Gastrocnemius medialis (tissue), 4 donors: ENCODE data around the gene BAIAP2L2. TPM values are rescaled to one million over a fixed set of nuclear protein-coding genes. Genes with fewer than 3 reads are reported as not detected.

Experiments
- ATAC-seq, 2 donors: fragments of 150-250 bp; one replicate each; pipeline ENCODE4 v1.9.1; 2016
- DNase-seq, 2 donors: peaks; one replicate each; pipeline ENCODE4 v3.0.0-alpha.2; 2019
- H3K27ac ChIP-seq, 4 donors: fragments of 200-600 bp; sonication (generic); 1 replicate in 1 of 4; 2 replicates in 3 of 4; pipeline ENCODE4 v1.5.1; 2016 to 2018; ENCODE audit warnings: mild to moderate bottlenecking in 2 of 4, moderate library complexity in 1 of 4
- H3K27me3 ChIP-seq, 3 donors: fragments of 200-600 bp; sonication (generic) in 2 of 3; 1 replicate in 1 of 3; 2 replicates in 2 of 3; pipeline versions ENCODE4 v1.5.1 to v1.6.0; 2016 to 2019; ENCODE audit warnings: mild to moderate bottlenecking in 1 of 3, moderate library complexity in 1 of 3
- H3K36me3 ChIP-seq, 2 donors: fragments of 200-600 bp; sonication (generic) in 1 of 2; one replicate each; pipeline ENCODE4 v1.5.1; 2017 to 2018
- H3K4me1 ChIP-seq, 2 donors: fragments of 200-600 bp; sonication (generic) in 1 of 2; one replicate each; pipeline ENCODE4 v1.5.1; 2016 to 2017; ENCODE audit warnings: mild to moderate bottlenecking in 2 of 2
- H3K4me3 ChIP-seq, 4 donors: fragments of 200-600 bp; sonication (generic) in 3 of 4; 1 replicate in 1 of 4; 2 replicates in 3 of 4; pipeline ENCODE4 v1.5.1; 2016 to 2019; ENCODE audit warnings: mild to moderate bottlenecking in 2 of 4
- H3K9me3 ChIP-seq, 3 donors: fragments of 200-600 bp; sonication (generic) in 2 of 3; 1 replicate in 1 of 3; 2 replicates in 2 of 3; pipeline ENCODE4 v1.5.1; 2016 to 2019
- POLR2A ChIP-seq, 2 donors: fragments of 450-650 bp; IDR thresholded peaks; one replicate each; pipeline ENCODE4 v1.6.1; 2017; ENCODE audit warnings: antibody characterized with exemption in 2 of 2, mild to moderate bottlenecking in 2 of 2, moderate library complexity in 2 of 2
- in situ Hi-C, 4 donors: fragments of 200-750 bp; cut with MboI; loops; one replicate each; pipeline versions ENCODE4 v1.15.0 to v1.8.0; 2017; ENCODE audit warnings: low sequenced_read_pairs in 4 of 4
- intact Hi-C: fragments of 100-400 bp; cut with DNase I; formaldehyde crosslinking; loops from one replicate; pipeline ENCODE4 v1.15.1; 2023; ENCODE audit warnings: low total_unique reads
- total RNA-seq, 4 donors: library from RNA; depleted of rRNA; stranded (reverse); fragments of >200 nt; gene quantifications; one replicate each; pipeline versions ENCODE4 v1.1.0 to v1.2.3, GENCODE V29; 2016
- TF ChIP-seq, protein P1 (sequence below), 5 experiments: fragments of 450-650 bp in 3 of 5; fragments of 200-600 bp in 2 of 5; sonication (generic) in 2 of 5; IDR thresholded peaks in 4 of 5; conservative IDR thresholded peaks in 1 of 5; 1 replicate in 4 of 5; 2 replicates in 1 of 5; pipeline ENCODE4 v1.5.1; 2016 to 2019; ENCODE audit warnings: antibody characterized with exemption in 5 of 5, mild to moderate bottlenecking in 3 of 5, moderate library complexity in 3 of 5

The BAIAP2L2 gene
- total RNA-seq, 4 donors from 2014 or later = 0.16 to 1.7 (median 0.72) TPM; not detected in 1

DNA sequence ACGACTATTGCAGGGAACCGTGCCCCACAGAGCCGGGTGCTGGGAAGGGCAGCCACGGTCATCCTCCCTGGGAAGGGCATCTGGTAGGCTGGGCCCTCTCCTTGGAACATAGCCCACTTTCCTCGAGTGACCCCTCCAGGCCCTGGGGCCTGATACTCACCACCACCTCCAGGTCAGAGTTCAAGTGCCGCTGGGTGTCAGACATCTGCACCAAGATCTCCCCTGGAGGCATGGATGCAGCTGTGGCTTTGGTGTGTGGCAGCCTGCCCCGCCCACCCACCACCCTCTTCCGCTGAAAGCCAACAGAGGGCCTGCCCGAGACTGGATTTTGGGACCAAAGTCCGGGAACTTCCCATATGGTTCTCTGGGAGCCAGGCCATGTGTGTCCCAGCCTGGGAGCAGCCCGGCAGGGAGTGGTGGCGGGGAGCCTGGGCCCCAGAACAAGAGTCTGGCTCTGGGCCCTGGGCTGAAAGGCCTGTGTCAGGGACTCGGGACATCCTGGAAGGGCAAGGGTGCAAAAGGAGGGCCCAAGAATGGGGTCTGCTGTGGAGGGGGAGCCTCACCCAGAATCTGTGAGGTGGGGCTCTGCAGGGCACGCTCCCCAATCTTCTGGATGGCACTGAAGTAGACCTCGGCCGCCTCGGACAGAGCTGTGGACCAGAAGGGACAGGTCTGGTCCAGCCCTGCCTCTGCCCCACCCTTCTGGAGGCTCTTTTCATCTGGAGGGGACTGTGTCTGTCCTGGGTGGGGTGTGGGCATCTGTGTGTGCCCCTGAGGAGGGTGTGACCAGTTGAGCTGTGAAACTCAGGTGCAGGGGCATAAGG lies 2.6 kb downstream of the BAIAP2L2 start:
- ATAC-seq (no peak), DNase-seq (no peak)
- Histone ChIP-seq H3K36me3 (no peaks in the 10 kb centered on the region), H3K4me1 (peaks cover 2 to 7% of the 10 kb centered on the region in 2 donors), H3K4me3 (no peak overlapping the region), H3K9me3 (no peaks in the 10 kb centered on the region), H3K27me3 (no peaks in the 10 kb centered on the region), H3K27ac (no peak overlapping the region)
- TF ChIP-seq POLR2A (IDR thresholded peaks at IDR 0.05) = no peak
- intact Hi-C loops = no loop called here
- in situ Hi-C loops = loop anchor here in 3 of 4 donors (10.0 to 25.0 kb wide), 3 partner anchors 53 to 254 kb away; partner anchors contain the start of gene PICK1 (in 2 of the 3)

DNA sequence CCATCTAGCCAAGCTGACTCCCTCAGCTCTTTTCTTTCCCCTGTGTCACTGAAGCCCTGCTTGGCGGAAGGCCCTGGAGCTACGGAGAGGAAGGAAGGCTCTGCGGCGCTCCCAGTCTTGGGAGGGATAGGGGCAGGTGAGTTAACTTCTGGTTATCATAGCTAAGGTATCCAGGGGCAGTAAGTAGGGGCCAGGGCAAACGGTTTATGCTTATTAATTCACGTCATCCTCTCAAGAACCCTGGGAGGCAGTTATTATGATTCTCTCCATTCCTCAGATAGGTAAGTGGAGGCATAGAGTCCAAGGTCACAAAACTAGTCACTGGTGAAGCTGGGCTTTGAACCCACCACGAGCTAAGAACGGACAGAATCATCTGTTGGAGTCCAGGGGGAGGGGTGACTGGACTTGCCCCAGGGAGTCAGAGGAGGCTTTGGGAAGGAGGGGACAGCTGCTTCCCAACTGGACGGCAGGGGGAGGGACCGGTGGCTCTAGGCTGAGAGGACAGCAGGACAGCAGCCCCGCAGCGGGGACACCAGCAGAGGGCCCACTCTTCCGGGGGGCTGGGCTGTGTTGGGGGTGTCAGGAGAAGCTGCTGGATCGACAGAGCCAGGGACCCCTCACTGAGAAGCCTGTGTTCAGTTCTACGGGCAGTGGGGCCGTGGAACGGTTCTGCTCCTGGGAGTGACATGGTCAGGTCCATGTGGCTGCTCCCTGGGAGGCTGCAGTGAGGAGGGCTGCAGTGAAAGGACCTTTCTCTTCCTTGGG lies 3.5 kb downstream of the BAIAP2L2 start:
- H3K4me1 ChIP-seq = peaks cover 2 to 7% of the 10 kb centered on the region in 2 donors
- H3K36me3 ChIP-seq = no peaks in the 10 kb centered on the region
- intact Hi-C loops = no loop called here
- in situ Hi-C loops = loop anchor here in 3 of 4 donors (10.0 to 25.0 kb wide), 3 partner anchors 52 to 255 kb away; partner anchors contain the start of gene PICK1 (in 2 of the 3)
- ATAC-seq (no peak), DNase-seq (no peak)
- no peaks in the 10 kb centered on the region for H3K9me3 ChIP-seq
- no peak overlapping the region for H3K4me3 ChIP-seq
- TF ChIP-seq POLR2A (IDR thresholded peaks at IDR 0.05) = no peak
- TF ChIP-seq, protein P1, sequence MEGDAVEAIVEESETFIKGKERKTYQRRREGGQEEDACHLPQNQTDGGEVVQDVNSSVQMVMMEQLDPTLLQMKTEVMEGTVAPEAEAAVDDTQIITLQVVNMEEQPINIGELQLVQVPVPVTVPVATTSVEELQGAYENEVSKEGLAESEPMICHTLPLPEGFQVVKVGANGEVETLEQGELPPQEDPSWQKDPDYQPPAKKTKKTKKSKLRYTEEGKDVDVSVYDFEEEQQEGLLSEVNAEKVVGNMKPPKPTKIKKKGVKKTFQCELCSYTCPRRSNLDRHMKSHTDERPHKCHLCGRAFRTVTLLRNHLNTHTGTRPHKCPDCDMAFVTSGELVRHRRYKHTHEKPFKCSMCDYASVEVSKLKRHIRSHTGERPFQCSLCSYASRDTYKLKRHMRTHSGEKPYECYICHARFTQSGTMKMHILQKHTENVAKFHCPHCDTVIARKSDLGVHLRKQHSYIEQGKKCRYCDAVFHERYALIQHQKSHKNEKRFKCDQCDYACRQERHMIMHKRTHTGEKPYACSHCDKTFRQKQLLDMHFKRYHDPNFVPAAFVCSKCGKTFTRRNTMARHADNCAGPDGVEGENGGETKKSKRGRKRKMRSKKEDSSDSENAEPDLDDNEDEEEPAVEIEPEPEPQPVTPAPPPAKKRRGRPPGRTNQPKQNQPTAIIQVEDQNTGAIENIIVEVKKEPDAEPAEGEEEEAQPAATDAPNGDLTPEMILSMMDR (IDR thresholded peaks at IDR 0.05 in 4 of 5, conservative IDR thresholded peaks at IDR 0.05 in 1 of 5) = no peak
- H3K27me3 ChIP-seq = no peaks in the 10 kb centered on the region
- no peak overlapping the region for H3K27ac ChIP-seq

DNA sequence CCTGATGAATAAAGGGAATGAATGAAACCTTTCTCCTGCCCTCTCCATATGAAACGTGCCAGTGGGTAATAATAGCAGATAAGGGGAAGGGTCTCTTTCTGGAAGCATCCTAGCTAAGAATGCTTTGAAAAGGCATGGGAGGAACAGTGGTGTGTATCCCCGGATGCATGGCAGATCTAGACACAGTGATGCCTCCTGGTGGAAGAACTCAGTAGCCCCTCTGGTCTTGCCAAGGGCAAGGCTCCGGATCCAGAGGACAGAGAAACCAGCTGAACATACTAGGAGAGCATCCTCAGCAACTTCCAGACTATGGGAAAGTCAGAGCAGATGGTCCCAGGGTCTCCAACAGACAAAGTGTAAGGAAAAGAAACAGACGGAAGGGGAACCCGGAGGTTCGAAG lies 6.4 kb downstream of the BAIAP2L2 start:
- TF ChIP-seq POLR2A (IDR thresholded peaks at IDR 0.05) = no peak
- TF ChIP-seq, protein P1 (IDR thresholded peaks at IDR 0.05 in 4 of 5, conservative IDR thresholded peaks at IDR 0.05 in 1 of 5) = peak; percentile 39 to 64 (median 61)
- no peaks in the 10 kb centered on the region for H3K9me3 ChIP-seq
- intact Hi-C loops = loop anchor here (1.0 kb wide), 2 partner anchors 35 to 52 kb away; no protein-coding TSS in a partner anchor
- DNase-seq = peak in 1 of 2 donors; percentile 54
- no peaks in the 10 kb centered on the region for H3K27me3 ChIP-seq
- no peaks in the 10 kb centered on the region for H3K36me3 ChIP-seq
- ATAC-seq = peak; percentile 64 to 89
- H3K4me1 ChIP-seq = no peaks in the 10 kb centered on the region
- H3K27ac ChIP-seq = no peak overlapping the region
- H3K4me3 ChIP-seq = no peak overlapping the region
- in situ Hi-C loops = loop anchor here in 3 of 4 donors (10.0 to 25.0 kb wide), 3 partner anchors 49 to 258 kb away; partner anchors contain the start of gene PICK1 (in 2 of the 3)

DNA sequence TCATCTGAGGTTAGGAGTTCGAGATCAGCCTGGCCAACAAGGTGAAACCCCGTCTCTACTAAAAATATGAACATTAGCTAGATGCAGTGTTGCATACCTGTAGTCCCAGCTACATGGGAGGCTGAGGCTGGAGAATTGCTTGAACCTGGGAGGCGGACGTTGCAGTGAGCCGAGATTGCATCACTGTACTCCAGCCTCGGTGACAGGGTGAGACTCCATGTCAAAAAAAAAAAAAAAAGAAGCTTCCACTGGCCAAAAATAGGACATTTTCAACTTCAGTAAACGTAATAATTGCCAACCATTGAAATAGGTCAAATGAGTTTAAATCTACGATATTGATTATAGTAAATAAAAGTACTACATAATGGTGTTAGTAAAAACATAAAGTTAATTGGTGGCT lies 6.8 kb downstream of the BAIAP2L2 start:
- in situ Hi-C loops = loop anchor here in 3 of 4 donors (10.0 to 25.0 kb wide), 3 partner anchors 49 to 259 kb away; partner anchors contain the start of gene PICK1 (in 2 of the 3)
- no peaks in the 10 kb centered on the region for H3K4me1 ChIP-seq
- no peak overlapping the region for H3K4me3 ChIP-seq
- intact Hi-C loops = loop anchor here (1.0 kb wide), 2 partner anchors 34 to 51 kb away; no protein-coding TSS in a partner anchor
- TF ChIP-seq, protein P1 (IDR thresholded peaks at IDR 0.05 in 4 of 5, conservative IDR thresholded peaks at IDR 0.05 in 1 of 5) = no peak
- TF ChIP-seq POLR2A (IDR thresholded peaks at IDR 0.05) = no peak
- ATAC-seq (no peak), DNase-seq (no peak)
- no peaks in the 10 kb centered on the region for H3K27me3 ChIP-seq
- H3K36me3 ChIP-seq = no peaks in the 10 kb centered on the region
- H3K9me3 ChIP-seq = no peaks in the 10 kb centered on the region
- no peak overlapping the region for H3K27ac ChIP-seq
